GM23338 (cell line): ENCODE measurements around the gene IGSF9B. TPM values are rescaled to one million over a fixed set of nuclear protein-coding genes. Genes with fewer than 3 reads are reported as not detected.

ENCODE experiments used
- CREB1 ChIP-seq: fragments of 250-450 bp; sonication (Bioruptor Pico); IDR thresholded peaks from 2 replicates; pipeline ENCODE4 v1.5.0; 2020; ENCODE audit warnings: low read depth, mild to moderate bottlenecking, moderate library complexity
- EZH2 ChIP-seq: fragments of 200-600 bp; sonication (generic); IDR thresholded peaks from one replicate; pipeline ENCODE4 v1.8.0; 2017; ENCODE audit warnings: antibody characterized with exemption, mild to moderate bottlenecking, low read depth; ENCODE audit not compliant: unreplicated experiment
- EZH2phosphoT487 ChIP-seq: fragments of 200-600 bp; sonication (generic); IDR thresholded peaks from one replicate; pipeline ENCODE4 v1.8.1; 2018; ENCODE audit warnings: antibody characterized with exemption; ENCODE audit not compliant: unreplicated experiment
- JUNB ChIP-seq: IDR thresholded peaks from one replicate; pipeline ENCODE4 v1.6.1; 2016; ENCODE audit warnings: antibody characterized with exemption; ENCODE audit not compliant: unreplicated experiment
- NANOG ChIP-seq: IDR thresholded peaks from 2 replicates; pipeline ENCODE4 v1.6.1; 2016; ENCODE audit warnings: antibody characterized with exemption, borderline replicate concordance
- POLR2AphosphoS5 ChIP-seq: IDR thresholded peaks from 2 replicates; pipeline ENCODE4 v1.6.1; 2016; ENCODE audit warnings: antibody characterized with exemption, low read depth
- STAT1 ChIP-seq: IDR thresholded peaks from one replicate; pipeline ENCODE4 v1.6.1; 2016; ENCODE audit warnings: antibody characterized with exemption; ENCODE audit not compliant: unreplicated experiment
- ZNF114 ChIP-seq: fragments of 250-450 bp; sonication (Bioruptor Pico); IDR thresholded peaks from 2 replicates; pipeline ENCODE4 v1.5.0; 2020; ENCODE audit warnings: mild to moderate bottlenecking, moderate library complexity
- ZNF331 ChIP-seq: fragments of 250-450 bp; sonication (Bioruptor Pico); IDR thresholded peaks from 2 replicates; pipeline ENCODE4 v1.5.0; 2020; ENCODE audit warnings: low read depth, mild to moderate bottlenecking, moderate library complexity
- polyA plus RNA-seq: library from polyadenylated mRNA; unstranded; fragments of >200 nt; fragmentation: Nextera tagmentation; extraction: Ambion mirVana; gene quantifications from 2 replicates; pipeline ENCODE4 v1.2.1, GENCODE V29; 2016
- total RNA-seq: library from RNA; depleted of rRNA; stranded (reverse); fragments of >200 nt; shearing (Covaris generic); gene quantifications from 2 replicates; pipeline ENCODE4 v1.2.3, GENCODE V29; 2014
- TF ChIP-seq, protein P1 (sequence below): fragments of 250-450 bp; sonication (Bioruptor Pico); IDR thresholded peaks from 2 replicates; pipeline ENCODE4 v1.5.0; 2020; ENCODE audit warnings: mild to moderate bottlenecking, moderate library complexity
- TF ChIP-seq, protein P2 (sequence below): IDR thresholded peaks from 2 replicates; pipeline ENCODE4 v1.6.1; 2016; ENCODE audit warnings: antibody characterized with exemption
- TF ChIP-seq, protein P3 (sequence below): IDR thresholded peaks from one replicate; pipeline ENCODE4 v1.6.1; 2018; ENCODE audit warnings: antibody characterized with exemption; ENCODE audit not compliant: unreplicated experiment
- TF ChIP-seq, protein P4 (sequence below), 2 experiments: fragments of 200-600 bp in 1 of 2; sonication (generic) in 1 of 2; conservative IDR thresholded peaks; 2 replicates each; pipeline versions ENCODE4 v1.5.1 to v1.6.1; 2016 to 2017; ENCODE audit warnings: antibody characterized with exemption in 2 of 2, low read depth in 2 of 2, mild to moderate bottlenecking in 2 of 2, moderate library complexity in 1 of 2

Gene IGSF9B
- total and polyA plus RNA-seq, 2 experiments from 2014 or later = 8.7 to 51.2 TPM

DNA sequence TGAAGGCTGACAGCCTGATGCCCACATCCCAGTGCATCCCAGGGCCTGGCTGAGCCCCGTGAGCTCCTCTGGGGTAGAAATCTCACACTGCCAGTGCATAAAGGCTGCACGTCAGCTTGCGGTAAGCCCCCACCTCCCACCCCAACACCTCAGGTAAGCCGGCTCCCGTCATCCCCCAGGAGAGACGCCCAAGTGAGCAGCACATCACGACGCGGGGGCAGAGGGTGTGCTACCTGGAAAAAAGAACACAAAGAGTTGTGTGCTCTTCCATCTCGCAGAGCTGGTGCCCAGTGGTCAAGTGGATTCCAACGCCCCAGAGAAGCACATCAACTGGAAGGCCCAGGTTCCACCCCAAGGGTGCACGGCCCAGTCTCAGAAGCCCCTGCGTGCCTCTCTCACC lies 50.0 kb downstream of the IGSF9B start (continued):
- TF ChIP-seq, protein P1, sequence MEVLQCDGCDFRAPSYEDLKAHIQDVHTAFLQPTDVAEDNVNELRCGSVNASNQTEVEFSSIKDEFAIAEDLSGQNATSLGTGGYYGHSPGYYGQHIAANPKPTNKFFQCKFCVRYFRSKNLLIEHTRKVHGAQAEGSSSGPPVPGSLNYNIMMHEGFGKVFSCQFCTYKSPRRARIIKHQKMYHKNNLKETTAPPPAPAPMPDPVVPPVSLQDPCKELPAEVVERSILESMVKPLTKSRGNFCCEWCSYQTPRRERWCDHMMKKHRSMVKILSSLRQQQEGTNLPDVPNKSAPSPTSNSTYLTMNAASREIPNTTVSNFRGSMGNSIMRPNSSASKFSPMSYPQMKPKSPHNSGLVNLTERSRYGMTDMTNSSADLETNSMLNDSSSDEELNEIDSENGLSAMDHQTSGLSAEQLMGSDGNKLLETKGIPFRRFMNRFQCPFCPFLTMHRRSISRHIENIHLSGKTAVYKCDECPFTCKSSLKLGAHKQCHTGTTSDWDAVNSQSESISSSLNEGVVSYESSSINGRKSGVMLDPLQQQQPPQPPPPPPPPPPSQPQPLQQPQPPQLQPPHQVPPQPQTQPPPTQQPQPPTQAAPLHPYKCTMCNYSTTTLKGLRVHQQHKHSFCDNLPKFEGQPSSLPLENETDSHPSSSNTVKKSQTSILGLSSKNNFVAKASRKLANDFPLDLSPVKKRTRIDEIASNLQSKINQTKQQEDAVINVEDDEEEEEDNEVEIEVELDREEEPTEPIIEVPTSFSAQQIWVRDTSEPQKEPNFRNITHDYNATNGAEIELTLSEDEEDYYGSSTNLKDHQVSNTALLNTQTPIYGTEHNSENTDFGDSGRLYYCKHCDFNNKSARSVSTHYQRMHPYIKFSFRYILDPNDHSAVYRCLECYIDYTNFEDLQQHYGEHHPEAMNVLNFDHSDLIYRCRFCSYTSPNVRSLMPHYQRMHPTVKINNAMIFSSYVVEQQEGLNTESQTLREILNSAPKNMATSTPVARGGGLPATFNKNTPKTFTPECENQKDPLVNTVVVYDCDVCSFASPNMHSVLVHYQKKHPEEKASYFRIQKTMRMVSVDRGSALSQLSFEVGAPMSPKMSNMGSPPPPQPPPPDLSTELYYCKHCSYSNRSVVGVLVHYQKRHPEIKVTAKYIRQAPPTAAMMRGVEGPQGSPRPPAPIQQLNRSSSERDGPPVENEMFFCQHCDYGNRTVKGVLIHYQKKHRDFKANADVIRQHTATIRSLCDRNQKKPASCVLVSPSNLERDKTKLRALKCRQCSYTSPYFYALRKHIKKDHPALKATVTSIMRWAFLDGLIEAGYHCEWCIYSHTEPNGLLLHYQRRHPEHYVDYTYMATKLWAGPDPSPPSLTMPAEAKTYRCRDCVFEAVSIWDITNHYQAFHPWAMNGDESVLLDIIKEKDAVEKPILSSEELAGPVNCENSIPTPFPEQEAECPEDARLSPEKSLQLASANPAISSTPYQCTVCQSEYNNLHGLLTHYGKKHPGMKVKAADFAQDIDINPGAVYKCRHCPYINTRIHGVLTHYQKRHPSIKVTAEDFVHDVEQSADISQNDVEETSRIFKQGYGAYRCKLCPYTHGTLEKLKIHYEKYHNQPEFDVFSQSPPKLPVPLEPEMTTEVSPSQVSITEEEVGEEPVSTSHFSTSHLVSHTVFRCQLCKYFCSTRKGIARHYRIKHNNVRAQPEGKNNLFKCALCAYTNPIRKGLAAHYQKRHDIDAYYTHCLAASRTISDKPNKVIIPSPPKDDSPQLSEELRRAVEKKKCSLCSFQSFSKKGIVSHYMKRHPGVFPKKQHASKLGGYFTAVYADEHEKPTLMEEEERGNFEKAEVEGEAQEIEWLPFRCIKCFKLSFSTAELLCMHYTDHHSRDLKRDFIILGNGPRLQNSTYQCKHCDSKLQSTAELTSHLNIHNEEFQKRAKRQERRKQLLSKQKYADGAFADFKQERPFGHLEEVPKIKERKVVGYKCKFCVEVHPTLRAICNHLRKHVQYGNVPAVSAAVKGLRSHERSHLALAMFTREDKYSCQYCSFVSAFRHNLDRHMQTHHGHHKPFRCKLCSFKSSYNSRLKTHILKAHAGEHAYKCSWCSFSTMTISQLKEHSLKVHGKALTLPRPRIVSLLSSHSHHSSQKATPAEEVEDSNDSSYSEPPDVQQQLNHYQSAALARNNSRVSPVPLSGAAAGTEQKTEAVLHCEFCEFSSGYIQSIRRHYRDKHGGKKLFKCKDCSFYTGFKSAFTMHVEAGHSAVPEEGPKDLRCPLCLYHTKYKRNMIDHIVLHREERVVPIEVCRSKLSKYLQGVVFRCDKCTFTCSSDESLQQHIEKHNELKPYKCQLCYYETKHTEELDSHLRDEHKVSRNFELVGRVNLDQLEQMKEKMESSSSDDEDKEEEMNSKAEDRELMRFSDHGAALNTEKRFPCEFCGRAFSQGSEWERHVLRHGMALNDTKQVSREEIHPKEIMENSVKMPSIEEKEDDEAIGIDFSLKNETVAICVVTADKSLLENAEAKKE (CRISPR knock-in tag) = no peak
- TF ChIP-seq JUNB (no peak), POLR2AphosphoS5 (no peak), NANOG (no peak), ZNF331 (CRISPR knock-in tag) (no peak), CREB1 (CRISPR knock-in tag) (no peak), ZNF114 (no peak), STAT1 (no peak), EZH2phosphoT487 (no peak), EZH2 (no peak)
- TF ChIP-seq, protein P2, sequence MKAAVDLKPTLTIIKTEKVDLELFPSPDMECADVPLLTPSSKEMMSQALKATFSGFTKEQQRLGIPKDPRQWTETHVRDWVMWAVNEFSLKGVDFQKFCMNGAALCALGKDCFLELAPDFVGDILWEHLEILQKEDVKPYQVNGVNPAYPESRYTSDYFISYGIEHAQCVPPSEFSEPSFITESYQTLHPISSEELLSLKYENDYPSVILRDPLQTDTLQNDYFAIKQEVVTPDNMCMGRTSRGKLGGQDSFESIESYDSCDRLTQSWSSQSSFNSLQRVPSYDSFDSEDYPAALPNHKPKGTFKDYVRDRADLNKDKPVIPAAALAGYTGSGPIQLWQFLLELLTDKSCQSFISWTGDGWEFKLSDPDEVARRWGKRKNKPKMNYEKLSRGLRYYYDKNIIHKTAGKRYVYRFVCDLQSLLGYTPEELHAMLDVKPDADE = no peak
- TF ChIP-seq, protein P3, sequence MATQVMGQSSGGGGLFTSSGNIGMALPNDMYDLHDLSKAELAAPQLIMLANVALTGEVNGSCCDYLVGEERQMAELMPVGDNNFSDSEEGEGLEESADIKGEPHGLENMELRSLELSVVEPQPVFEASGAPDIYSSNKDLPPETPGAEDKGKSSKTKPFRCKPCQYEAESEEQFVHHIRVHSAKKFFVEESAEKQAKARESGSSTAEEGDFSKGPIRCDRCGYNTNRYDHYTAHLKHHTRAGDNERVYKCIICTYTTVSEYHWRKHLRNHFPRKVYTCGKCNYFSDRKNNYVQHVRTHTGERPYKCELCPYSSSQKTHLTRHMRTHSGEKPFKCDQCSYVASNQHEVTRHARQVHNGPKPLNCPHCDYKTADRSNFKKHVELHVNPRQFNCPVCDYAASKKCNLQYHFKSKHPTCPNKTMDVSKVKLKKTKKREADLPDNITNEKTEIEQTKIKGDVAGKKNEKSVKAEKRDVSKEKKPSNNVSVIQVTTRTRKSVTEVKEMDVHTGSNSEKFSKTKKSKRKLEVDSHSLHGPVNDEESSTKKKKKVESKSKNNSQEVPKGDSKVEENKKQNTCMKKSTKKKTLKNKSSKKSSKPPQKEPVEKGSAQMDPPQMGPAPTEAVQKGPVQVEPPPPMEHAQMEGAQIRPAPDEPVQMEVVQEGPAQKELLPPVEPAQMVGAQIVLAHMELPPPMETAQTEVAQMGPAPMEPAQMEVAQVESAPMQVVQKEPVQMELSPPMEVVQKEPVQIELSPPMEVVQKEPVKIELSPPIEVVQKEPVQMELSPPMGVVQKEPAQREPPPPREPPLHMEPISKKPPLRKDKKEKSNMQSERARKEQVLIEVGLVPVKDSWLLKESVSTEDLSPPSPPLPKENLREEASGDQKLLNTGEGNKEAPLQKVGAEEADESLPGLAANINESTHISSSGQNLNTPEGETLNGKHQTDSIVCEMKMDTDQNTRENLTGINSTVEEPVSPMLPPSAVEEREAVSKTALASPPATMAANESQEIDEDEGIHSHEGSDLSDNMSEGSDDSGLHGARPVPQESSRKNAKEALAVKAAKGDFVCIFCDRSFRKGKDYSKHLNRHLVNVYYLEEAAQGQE = no peak
- TF ChIP-seq, protein P4, sequence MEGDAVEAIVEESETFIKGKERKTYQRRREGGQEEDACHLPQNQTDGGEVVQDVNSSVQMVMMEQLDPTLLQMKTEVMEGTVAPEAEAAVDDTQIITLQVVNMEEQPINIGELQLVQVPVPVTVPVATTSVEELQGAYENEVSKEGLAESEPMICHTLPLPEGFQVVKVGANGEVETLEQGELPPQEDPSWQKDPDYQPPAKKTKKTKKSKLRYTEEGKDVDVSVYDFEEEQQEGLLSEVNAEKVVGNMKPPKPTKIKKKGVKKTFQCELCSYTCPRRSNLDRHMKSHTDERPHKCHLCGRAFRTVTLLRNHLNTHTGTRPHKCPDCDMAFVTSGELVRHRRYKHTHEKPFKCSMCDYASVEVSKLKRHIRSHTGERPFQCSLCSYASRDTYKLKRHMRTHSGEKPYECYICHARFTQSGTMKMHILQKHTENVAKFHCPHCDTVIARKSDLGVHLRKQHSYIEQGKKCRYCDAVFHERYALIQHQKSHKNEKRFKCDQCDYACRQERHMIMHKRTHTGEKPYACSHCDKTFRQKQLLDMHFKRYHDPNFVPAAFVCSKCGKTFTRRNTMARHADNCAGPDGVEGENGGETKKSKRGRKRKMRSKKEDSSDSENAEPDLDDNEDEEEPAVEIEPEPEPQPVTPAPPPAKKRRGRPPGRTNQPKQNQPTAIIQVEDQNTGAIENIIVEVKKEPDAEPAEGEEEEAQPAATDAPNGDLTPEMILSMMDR (conservative IDR thresholded peaks at IDR 0.05; ENCODE audit: low read depth in 2 of 2) = no peak
